Testis (tissue), 3 donors: Measurements from ENCODE around the gene CCN5. TPM values are rescaled to one million over a fixed set of nuclear protein-coding genes. Genes with fewer than 3 reads are reported as not detected.

Source experiments
- DNase-seq: peaks from one replicate; pipeline ENCODE4 v3.0.0-alpha.2; 2019
- H3K27ac ChIP-seq, 2 donors: fragments of 200-600 bp; sonication (generic); one replicate each; pipeline ENCODE4 v1.5.1; 2019
- H3K27me3 ChIP-seq: fragments of 200-600 bp; sonication (generic); one replicate; pipeline ENCODE4 v1.5.1; 2019
- H3K36me3 ChIP-seq: fragments of 200-600 bp; sonication (generic); one replicate; pipeline ENCODE4 v1.5.1; 2017; ENCODE audit warnings: low read depth; ENCODE audit errors: missing control alignments
- H3K4me1 ChIP-seq: fragments of 200-600 bp; sonication (generic); one replicate; pipeline ENCODE4 v1.5.1; 2019
- H3K4me3 ChIP-seq, 2 donors: fragments of 200-600 bp; sonication (generic); one replicate each; pipeline ENCODE4 v1.5.1; 2017 to 2019
- H3K9me3 ChIP-seq: fragments of 200-600 bp; sonication (generic); one replicate; pipeline ENCODE4 v1.5.1; 2017
- POLR2A ChIP-seq: fragments of 450-650 bp; IDR thresholded peaks from one replicate; pipeline ENCODE4 v1.6.1; 2017; ENCODE audit warnings: antibody characterized with exemption, mild to moderate bottlenecking, moderate library complexity
- WGBS, 2 donors: methylation state at CpG; one replicate each; pipeline ENCODE4 v1.1.5; 2018; 5-methylcytosine and 5-hydroxymethylcytosine counted together
- intact Hi-C: fragments of 100-400 bp; cut with DNase I; formaldehyde crosslinking; loops from one replicate; pipeline ENCODE4 v1.15.1; 2023; ENCODE audit warnings: low total_unique reads
- polyA plus RNA-seq: library from polyadenylated mRNA; stranded (reverse); fragments of 350-450 nt; fragmentation: Illumina TruSeq; extraction: RNeasy Lipid Tissue Mini Kit (QIAGEN cat#74804); gene quantifications from one replicate; pipeline ENCODE4 v1.2.3, GENCODE V29; 2014; ENCODE audit warnings: low read depth, low replicate concordance; ENCODE audit not compliant: insufficient read depth
- total RNA-seq, 2 donors: library from RNA; depleted of rRNA; stranded (reverse); fragments of >200 nt; gene quantifications; one replicate each; pipeline ENCODE4 v1.2.3, GENCODE V29; 2016
- TF ChIP-seq, protein P1 (sequence below), 3 experiments: fragments of 450-650 bp in 2 of 3; fragments of 200-600 bp in 1 of 3; sonication (generic) in 1 of 3; IDR thresholded peaks; one replicate each; pipeline ENCODE4 v1.5.1; 2016 to 2019; ENCODE audit warnings: antibody characterized with exemption in 3 of 3, mild to moderate bottlenecking in 2 of 3, moderate library complexity in 1 of 3

The CCN5 gene
- total and polyA plus RNA-seq, 3 donors from 2014 or later = 37.0 to 152 (median 52.0) TPM

DNA sequence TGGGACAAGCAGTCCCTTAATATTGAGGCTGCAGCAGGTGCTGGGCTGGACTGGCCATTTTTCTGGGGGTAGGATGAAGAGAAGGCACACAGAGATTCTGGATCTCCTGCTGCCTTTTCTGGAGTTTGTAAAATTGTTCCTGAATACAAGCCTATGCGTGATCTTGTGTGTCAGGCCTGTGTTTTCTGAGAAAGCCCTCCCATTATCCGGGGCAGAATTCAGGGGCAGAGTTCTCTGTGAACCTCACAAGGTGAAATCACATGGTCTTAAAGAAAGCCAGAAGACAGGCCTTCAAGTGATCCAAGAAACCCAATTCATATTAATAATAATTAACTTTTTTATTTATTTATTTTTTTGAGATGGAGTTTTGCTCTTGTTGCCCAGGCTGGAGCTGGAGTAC is 12.5 kb downstream of the CCN5 start:
- H3K27me3 ChIP-seq = no peaks in the 10 kb centered on the region
- H3K9me3 ChIP-seq = no peaks in the 10 kb centered on the region
- H3K36me3 ChIP-seq = no peaks in the 10 kb centered on the region
- no peak for DNase-seq
- H3K4me1 ChIP-seq = peaks cover 10% of the 10 kb centered on the region
- 85 to 88% methylated on average over 2 of the region's 2 CpGs for WGBS, 2 donors
- H3K4me3 ChIP-seq = no peak overlapping the region
- intact Hi-C loops = no loop called here
- TF ChIP-seq, protein P1, sequence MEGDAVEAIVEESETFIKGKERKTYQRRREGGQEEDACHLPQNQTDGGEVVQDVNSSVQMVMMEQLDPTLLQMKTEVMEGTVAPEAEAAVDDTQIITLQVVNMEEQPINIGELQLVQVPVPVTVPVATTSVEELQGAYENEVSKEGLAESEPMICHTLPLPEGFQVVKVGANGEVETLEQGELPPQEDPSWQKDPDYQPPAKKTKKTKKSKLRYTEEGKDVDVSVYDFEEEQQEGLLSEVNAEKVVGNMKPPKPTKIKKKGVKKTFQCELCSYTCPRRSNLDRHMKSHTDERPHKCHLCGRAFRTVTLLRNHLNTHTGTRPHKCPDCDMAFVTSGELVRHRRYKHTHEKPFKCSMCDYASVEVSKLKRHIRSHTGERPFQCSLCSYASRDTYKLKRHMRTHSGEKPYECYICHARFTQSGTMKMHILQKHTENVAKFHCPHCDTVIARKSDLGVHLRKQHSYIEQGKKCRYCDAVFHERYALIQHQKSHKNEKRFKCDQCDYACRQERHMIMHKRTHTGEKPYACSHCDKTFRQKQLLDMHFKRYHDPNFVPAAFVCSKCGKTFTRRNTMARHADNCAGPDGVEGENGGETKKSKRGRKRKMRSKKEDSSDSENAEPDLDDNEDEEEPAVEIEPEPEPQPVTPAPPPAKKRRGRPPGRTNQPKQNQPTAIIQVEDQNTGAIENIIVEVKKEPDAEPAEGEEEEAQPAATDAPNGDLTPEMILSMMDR (IDR thresholded peaks at IDR 0.05) = no peak
- no peak for TF ChIP-seq POLR2A
- no peak overlapping the region for H3K27ac ChIP-seq

DNA sequence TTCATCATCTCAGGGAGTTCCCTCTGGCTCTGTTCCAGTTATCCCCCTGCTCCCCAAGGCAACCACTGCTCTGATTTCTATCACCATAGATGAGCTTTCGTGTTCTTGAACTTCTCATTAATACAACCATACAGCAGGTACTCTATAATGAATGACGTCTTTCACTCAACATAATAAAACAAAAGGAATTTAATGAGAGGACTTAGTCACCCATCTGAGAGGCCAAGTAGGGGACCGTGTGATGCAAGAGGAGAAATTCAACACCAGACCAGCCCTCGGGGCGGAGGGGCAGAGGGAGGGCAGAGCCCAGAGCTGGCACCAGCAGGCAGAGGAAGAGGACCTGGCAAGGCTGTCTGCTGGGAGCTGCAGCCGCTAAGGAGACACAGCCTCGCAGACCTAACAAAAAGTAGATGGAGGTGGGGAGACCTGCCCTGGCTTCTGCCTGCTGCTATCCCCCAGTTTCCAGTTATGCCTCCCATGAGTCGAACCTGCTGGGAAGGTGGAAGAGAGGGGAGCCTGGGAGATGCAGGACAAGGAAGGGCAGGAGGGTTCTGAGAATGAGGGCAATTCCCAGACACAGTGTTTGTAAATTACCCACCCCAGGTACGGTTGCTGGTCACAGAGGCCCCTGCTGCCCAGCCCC is 13.8 kb downstream of the CCN5 start:
- H3K4me3 ChIP-seq = no peak overlapping the region
- intact Hi-C loops = no loop called here
- no peak for DNase-seq
- TF ChIP-seq POLR2A = no peak
- TF ChIP-seq, protein P1 (IDR thresholded peaks at IDR 0.05) = no peak
- H3K36me3 ChIP-seq = no peaks in the 10 kb centered on the region
- no peaks in the 10 kb centered on the region for H3K27me3 ChIP-seq
- peaks cover 16% of the 10 kb centered on the region for H3K4me1 ChIP-seq
- H3K9me3 ChIP-seq = no peaks in the 10 kb centered on the region
- WGBS, 2 donors = 51 to 62% methylated on average over 9 of the region's 9 CpGs
- H3K27ac ChIP-seq = no peak overlapping the region

DNA sequence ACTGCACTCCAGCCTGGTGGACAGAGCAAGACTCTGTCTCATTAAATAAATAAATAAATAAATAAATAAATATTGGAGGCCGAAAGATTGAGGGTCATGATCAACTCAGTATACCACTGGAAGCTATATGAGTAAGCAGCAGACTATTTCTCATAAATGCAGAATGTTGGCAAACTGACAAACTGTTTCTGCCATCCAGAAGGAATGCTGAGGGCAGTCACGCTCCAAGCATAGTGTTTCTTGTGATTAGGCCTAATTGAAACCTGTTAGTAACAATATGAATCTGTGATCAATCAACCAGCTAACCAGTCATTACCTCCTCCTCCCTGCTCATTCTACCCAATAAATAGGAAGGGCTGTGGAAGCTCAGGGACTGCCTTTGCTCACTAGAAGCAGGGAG is 15.3 kb downstream of the CCN5 start:
- Histone ChIP-seq H3K36me3 (no peaks in the 10 kb centered on the region), H3K9me3 (no peaks in the 10 kb centered on the region), H3K27ac (no peak overlapping the region), H3K27me3 (no peaks in the 10 kb centered on the region), H3K4me3 (no peak overlapping the region), H3K4me1 (peaks cover 16% of the 10 kb centered on the region)
- TF ChIP-seq POLR2A = no peak
- TF ChIP-seq, protein P1 (IDR thresholded peaks at IDR 0.05) = no peak
- 76 to 83% methylated on average over 2 of the region's 2 CpGs for WGBS, 2 donors
- intact Hi-C loops = loop anchor here (5.0 kb wide), 1 partner anchor 48 kb away; no protein-coding TSS in a partner anchor
- no peak for DNase-seq

DNA sequence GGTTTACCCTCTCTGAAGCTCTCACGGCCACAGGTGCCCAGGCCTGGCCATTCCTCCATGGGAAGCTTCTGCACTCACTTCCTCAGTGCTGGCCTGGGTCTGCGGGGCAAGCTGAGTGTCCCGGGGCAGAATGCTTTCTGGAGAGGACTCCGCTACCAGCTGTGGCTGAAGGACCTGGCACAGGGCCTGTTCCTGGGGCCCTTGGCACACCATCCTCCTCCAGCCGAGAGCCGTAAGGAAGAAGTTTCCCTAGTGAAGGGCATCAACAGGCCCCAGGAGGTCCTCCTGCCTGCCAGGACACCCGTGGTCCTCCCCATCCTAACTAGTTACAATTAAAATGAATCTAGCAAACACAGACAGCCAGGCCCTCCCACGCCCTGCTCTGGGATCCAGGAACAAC is 16.5 kb downstream of the CCN5 start:
- H3K27ac ChIP-seq = peak overlapping the region in 1 of 2 donors; percentile 8
- 71 to 73% methylated on average over 4 to 8 of the region's 8 CpGs for WGBS, 2 donors
- no peaks in the 10 kb centered on the region for H3K36me3 ChIP-seq
- H3K4me1 ChIP-seq = peaks cover 16% of the 10 kb centered on the region
- H3K4me3 ChIP-seq = no peak overlapping the region
- no peaks in the 10 kb centered on the region for H3K27me3 ChIP-seq
- no peaks in the 10 kb centered on the region for H3K9me3 ChIP-seq
- DNase-seq = peak; percentile 72
- intact Hi-C loops = loop anchor here (5.0 kb wide), 1 partner anchor 49 kb away; no protein-coding TSS in a partner anchor
- TF ChIP-seq POLR2A = no peak
- TF ChIP-seq, protein P1 (IDR thresholded peaks at IDR 0.05) = no peak

DNA sequence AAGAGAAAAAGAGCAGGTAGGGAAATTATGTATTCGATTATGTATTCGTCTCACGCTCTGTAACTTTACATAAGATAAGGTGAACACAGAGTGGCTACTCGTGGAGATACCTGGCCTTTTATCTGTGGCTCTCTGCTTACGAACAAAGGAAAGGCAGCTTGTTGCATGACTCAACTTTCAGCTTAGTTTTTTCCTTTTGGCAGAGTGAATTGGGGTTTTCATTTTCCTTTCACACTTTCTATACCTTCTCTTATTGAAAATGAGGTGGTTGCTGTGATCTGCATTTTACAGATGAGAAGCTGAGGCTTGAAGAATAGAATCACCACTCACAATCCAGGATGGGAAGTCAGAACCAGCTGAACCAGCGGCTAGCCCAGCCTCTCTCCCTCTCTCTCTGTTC is 17.2 kb downstream of the CCN5 start:
- DNase-seq = no peak
- intact Hi-C loops = loop anchor here (5.0 kb wide), 1 partner anchor 50 kb away; no protein-coding TSS in a partner anchor
- Histone ChIP-seq H3K36me3 (no peaks in the 10 kb centered on the region), H3K9me3 (no peaks in the 10 kb centered on the region), H3K27me3 (no peaks in the 10 kb centered on the region), H3K27ac (no peak overlapping the region), H3K4me3 (no peak overlapping the region), H3K4me1 (peaks cover 16% of the 10 kb centered on the region)
- WGBS, 2 donors = 49 to 59% methylated on average over 6 of the region's 6 CpGs
- no peak for TF ChIP-seq POLR2A
- TF ChIP-seq, protein P1 (IDR thresholded peaks at IDR 0.05) = no peak
